ENCODE results near the gene DLG2.

The DLG2 gene

GRCh38 chr11:85431319-85431718, 195.8 kb downstream of the DLG2 start:
- Histone ChIP-seq H3K36me3 (replicated peaks; ENCODE audit: insufficient read depth, low read length) (no peaks in the 10 kb centered on the region), H3K9ac (ENCODE audit: low read length) (no peak overlapping the region), H3K27me3 (replicated peaks; ENCODE audit: insufficient read depth, low read length) (no peaks in the 10 kb centered on the region), H3F3A (ENCODE audit: insufficient read depth, low read length) (no peaks in the 10 kb centered on the region), H3K27ac (ENCODE audit: low read length) (no peak overlapping the region), H4K20me1 (ENCODE audit: insufficient read depth, low read length) (no peaks in the 10 kb centered on the region), H3K9me3 (replicated peaks; ENCODE audit: insufficient read depth, low read length) (no peaks in the 10 kb centered on the region), H3K9me2 (replicated peaks; ENCODE audit: insufficient read depth, low read length) (no peaks in the 10 kb centered on the region), H3K4me1 (ENCODE audit: low read length) (no peaks in the 10 kb centered on the region), H3K4me3 (ENCODE audit: low read length) (no peak overlapping the region), H2AFZ (ENCODE audit: low read length) (no peak overlapping the region), H3K4me2 (ENCODE audit: low read depth, low read length) (no peak overlapping the region), H3K79me2 (ENCODE audit: low read length) (no peaks in the 10 kb centered on the region)
- TF ChIP-seq EZH2 (optimal IDR thresholded peaks at IDR 0.05; ENCODE audit: low read depth, low read length) (no peak), EZH2phosphoT487 (IDR thresholded peaks at IDR 0.05; ENCODE audit: low read length) (no peak)
- TF ChIP-seq, protein P1, sequence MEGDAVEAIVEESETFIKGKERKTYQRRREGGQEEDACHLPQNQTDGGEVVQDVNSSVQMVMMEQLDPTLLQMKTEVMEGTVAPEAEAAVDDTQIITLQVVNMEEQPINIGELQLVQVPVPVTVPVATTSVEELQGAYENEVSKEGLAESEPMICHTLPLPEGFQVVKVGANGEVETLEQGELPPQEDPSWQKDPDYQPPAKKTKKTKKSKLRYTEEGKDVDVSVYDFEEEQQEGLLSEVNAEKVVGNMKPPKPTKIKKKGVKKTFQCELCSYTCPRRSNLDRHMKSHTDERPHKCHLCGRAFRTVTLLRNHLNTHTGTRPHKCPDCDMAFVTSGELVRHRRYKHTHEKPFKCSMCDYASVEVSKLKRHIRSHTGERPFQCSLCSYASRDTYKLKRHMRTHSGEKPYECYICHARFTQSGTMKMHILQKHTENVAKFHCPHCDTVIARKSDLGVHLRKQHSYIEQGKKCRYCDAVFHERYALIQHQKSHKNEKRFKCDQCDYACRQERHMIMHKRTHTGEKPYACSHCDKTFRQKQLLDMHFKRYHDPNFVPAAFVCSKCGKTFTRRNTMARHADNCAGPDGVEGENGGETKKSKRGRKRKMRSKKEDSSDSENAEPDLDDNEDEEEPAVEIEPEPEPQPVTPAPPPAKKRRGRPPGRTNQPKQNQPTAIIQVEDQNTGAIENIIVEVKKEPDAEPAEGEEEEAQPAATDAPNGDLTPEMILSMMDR (IDR thresholded peaks at IDR 0.05; ENCODE audit: low read length) = no peak
- DNase-seq = no peak

GRCh38 chr11:85423794-85424193, 203.3 kb downstream of the DLG2 start:
- no peaks in the 10 kb centered on the region for H4K20me1 ChIP-seq (ENCODE audit: insufficient read depth, low read length)
- H3K79me2 ChIP-seq (ENCODE audit: low read length) = no peaks in the 10 kb centered on the region
- H3K4me1 ChIP-seq (ENCODE audit: low read length) = no peaks in the 10 kb centered on the region
- H3K4me3 ChIP-seq (ENCODE audit: low read length) = no peak overlapping the region
- H3K36me3 ChIP-seq (replicated peaks; ENCODE audit: insufficient read depth, low read length) = no peaks in the 10 kb centered on the region
- H3K27ac ChIP-seq (ENCODE audit: low read length) = no peak overlapping the region
- no peak overlapping the region for H3K4me2 ChIP-seq (ENCODE audit: low read depth, low read length)
- no peaks in the 10 kb centered on the region for H3K9me3 ChIP-seq (replicated peaks; ENCODE audit: insufficient read depth, low read length)
- TF ChIP-seq EZH2phosphoT487 (IDR thresholded peaks at IDR 0.05; ENCODE audit: low read length) = no peak
- TF ChIP-seq, protein P1 (IDR thresholded peaks at IDR 0.05; ENCODE audit: low read length) = no peak
- no peak for TF ChIP-seq EZH2 (optimal IDR thresholded peaks at IDR 0.05; ENCODE audit: low read depth, low read length)
- H3F3A ChIP-seq (ENCODE audit: insufficient read depth, low read length) = no peaks in the 10 kb centered on the region
- H3K9ac ChIP-seq (ENCODE audit: low read length) = no peak overlapping the region
- no peaks in the 10 kb centered on the region for H3K27me3 ChIP-seq (replicated peaks; ENCODE audit: insufficient read depth, low read length)
- no peak overlapping the region for H2AFZ ChIP-seq (ENCODE audit: low read length)
- DNase-seq = no peak
- no peaks in the 10 kb centered on the region for H3K9me2 ChIP-seq (replicated peaks; ENCODE audit: insufficient read depth, low read length)

DNA sequence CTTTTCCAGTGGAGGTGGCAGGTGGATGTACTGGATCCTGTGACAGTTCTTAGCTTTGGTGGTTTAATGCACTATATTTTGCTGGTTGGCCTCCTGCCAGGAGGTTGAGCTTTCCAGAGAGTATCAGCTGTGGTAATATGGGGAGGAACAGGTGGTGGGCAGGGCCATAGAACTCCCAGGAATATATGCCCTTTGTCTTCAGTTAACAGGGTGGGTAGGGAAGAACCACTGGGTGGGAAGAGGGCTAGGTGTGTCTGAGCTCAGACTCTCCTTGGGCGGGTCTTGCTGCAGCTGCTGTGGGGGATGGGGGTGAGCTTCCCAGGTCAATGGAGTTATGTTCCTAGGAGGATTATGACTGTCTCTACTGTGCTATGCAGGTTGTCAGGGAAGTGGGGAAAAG, 203.8 kb downstream of the DLG2 start:
- no peaks in the 10 kb centered on the region for H4K20me1 ChIP-seq (ENCODE audit: insufficient read depth, low read length)
- DNase-seq = no peak
- H3K9me3 ChIP-seq (replicated peaks; ENCODE audit: insufficient read depth, low read length) = no peaks in the 10 kb centered on the region
- H3K79me2 ChIP-seq (ENCODE audit: low read length) = no peaks in the 10 kb centered on the region
- TF ChIP-seq EZH2phosphoT487 (IDR thresholded peaks at IDR 0.05; ENCODE audit: low read length) = no peak
- TF ChIP-seq, protein P1 (IDR thresholded peaks at IDR 0.05; ENCODE audit: low read length) = no peak
- no peak for TF ChIP-seq EZH2 (optimal IDR thresholded peaks at IDR 0.05; ENCODE audit: low read depth, low read length)
- no peaks in the 10 kb centered on the region for H3F3A ChIP-seq (ENCODE audit: insufficient read depth, low read length)
- no peak overlapping the region for H3K9ac ChIP-seq (ENCODE audit: low read length)
- no peaks in the 10 kb centered on the region for H3K36me3 ChIP-seq (replicated peaks; ENCODE audit: insufficient read depth, low read length)
- no peaks in the 10 kb centered on the region for H3K27me3 ChIP-seq (replicated peaks; ENCODE audit: insufficient read depth, low read length)
- no peak overlapping the region for H3K27ac ChIP-seq (ENCODE audit: low read length)
- no peak overlapping the region for H2AFZ ChIP-seq (ENCODE audit: low read length)
- H3K9me2 ChIP-seq (replicated peaks; ENCODE audit: insufficient read depth, low read length) = no peaks in the 10 kb centered on the region
- H3K4me1 ChIP-seq (ENCODE audit: low read length) = no peaks in the 10 kb centered on the region
- H3K4me2 ChIP-seq (ENCODE audit: low read depth, low read length) = no peak overlapping the region
- H3K4me3 ChIP-seq (ENCODE audit: low read length) = no peak overlapping the region

Measured in MM.1S (cell line).